Neural progenitor cell (in vitro differentiated cells): ENCODE measurements around the gene SART1.

Source experiments
- CTCF ChIP-seq: fragments of 200-600 bp; sonication (generic); IDR thresholded peaks from 2 replicates; pipeline ENCODE4 v1.5.1; 2017; ENCODE audit warnings: antibody characterized with exemption, mild to moderate bottlenecking
- EZH2 ChIP-seq: fragments of 200-600 bp; sonication (generic); IDR thresholded peaks from 2 replicates; pipeline ENCODE4 v1.6.1; 2017; ENCODE audit warnings: antibody characterized with exemption, mild to moderate bottlenecking, moderate library complexity

DNA sequence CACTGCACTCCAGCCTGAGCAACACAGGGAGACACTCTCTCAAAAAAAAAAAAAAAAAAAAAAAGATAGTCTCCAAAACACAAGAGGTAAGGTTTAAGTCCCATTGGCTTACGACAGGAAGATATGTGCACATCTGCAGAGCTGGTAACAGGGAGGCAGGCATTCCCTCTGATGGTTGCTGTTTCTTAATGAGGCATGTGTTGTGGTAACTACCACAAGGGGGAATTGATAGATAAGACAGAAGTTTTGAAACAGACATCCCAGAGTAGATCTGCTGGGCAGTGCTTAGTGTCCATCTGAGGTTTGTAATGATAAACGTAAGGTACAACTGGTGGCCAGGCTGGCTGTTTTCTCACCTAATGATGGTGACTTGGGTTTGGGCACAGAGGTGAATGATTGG, 35.8 kb downstream of the SART1 start:
- TF ChIP-seq EZH2 (no peak), CTCF (no peak)
